ENCODE measurements around the gene PATJ.

PATJ gene

GRCh38 chr1:62012836-62013235, 270.6 kb downstream of the PATJ start:
- H3K27me3 ChIP-seq (ENCODE audit: low read length) = no peaks in the 10 kb centered on the region
- no peak overlapping the region for H3K9ac ChIP-seq (ENCODE audit: low read length)
- no peaks in the 10 kb centered on the region for H3F3A ChIP-seq (ENCODE audit: insufficient read depth)
- no peaks in the 10 kb centered on the region for H3K9me3 ChIP-seq (ENCODE audit: insufficient read depth, low read length)
- H2AFZ ChIP-seq (ENCODE audit: low read depth, low read length, severe bottlenecking) = no peak overlapping the region
- no peak overlapping the region for H3K4me3 ChIP-seq (ENCODE audit: insufficient read depth, low read length, poor library complexity, severe bottlenecking)
- H3K36me3 ChIP-seq (ENCODE audit: low read length) = no peaks in the 10 kb centered on the region
- H4K20me1 ChIP-seq (ENCODE audit: low read depth, low read length) = no peaks in the 10 kb centered on the region
- H3K79me2 ChIP-seq (ENCODE audit: insufficient read depth, low read length) = no peaks in the 10 kb centered on the region
- TF ChIP-seq EZH2phosphoT487 (conservative IDR thresholded peaks at IDR 0.05; ENCODE audit: low read length) (no peak), CTCF (IDR thresholded peaks at IDR 0.05; ENCODE audit: insufficient read depth, low read length, poor library complexity, severe bottlenecking) (no peak)
- no peak overlapping the region for H3K27ac ChIP-seq (ENCODE audit: low read depth, low read length)
- no peak overlapping the region for H3K4me2 ChIP-seq (ENCODE audit: low read depth, low read length, poor library complexity, severe bottlenecking)
- no peaks in the 10 kb centered on the region for H3K9me2 ChIP-seq (replicated peaks; ENCODE audit: insufficient read depth, low read length)

- no peak overlapping the region for H3K4me2 ChIP-seq (ENCODE audit: low read depth, low read length, poor library complexity, severe bottlenecking)
- no peaks in the 10 kb centered on the region for H3K9me2 ChIP-seq (replicated peaks; ENCODE audit: insufficient read depth, low read length)
- no peaks in the 10 kb centered on the region for H3K9me3 ChIP-seq (ENCODE audit: insufficient read depth, low read length)
- H3K36me3 ChIP-seq (ENCODE audit: low read length) = no peaks in the 10 kb centered on the region
- no peak overlapping the region for H2AFZ ChIP-seq (ENCODE audit: low read depth, low read length, severe bottlenecking)
- no peaks in the 10 kb centered on the region for H3F3A ChIP-seq (ENCODE audit: insufficient read depth)
- no peaks in the 10 kb centered on the region for H3K27me3 ChIP-seq (ENCODE audit: low read length)
- no peaks in the 10 kb centered on the region for H3K79me2 ChIP-seq (ENCODE audit: insufficient read depth, low read length)
- no peak overlapping the region for H3K4me3 ChIP-seq (ENCODE audit: insufficient read depth, low read length, poor library complexity, severe bottlenecking)
- no peak overlapping the region for H3K9ac ChIP-seq (ENCODE audit: low read length)
- no peak overlapping the region for H3K27ac ChIP-seq (ENCODE audit: low read depth, low read length)
- TF ChIP-seq CTCF (IDR thresholded peaks at IDR 0.05; ENCODE audit: insufficient read depth, low read length, poor library complexity, severe bottlenecking) = no peak
- no peak for TF ChIP-seq EZH2phosphoT487 (conservative IDR thresholded peaks at IDR 0.05; ENCODE audit: low read length)
- H4K20me1 ChIP-seq (ENCODE audit: low read depth, low read length) = no peaks in the 10 kb centered on the region
Observed at GRCh38 chr1:62013264-62013663, 271.0 kb downstream of the PATJ start.

DNA sequence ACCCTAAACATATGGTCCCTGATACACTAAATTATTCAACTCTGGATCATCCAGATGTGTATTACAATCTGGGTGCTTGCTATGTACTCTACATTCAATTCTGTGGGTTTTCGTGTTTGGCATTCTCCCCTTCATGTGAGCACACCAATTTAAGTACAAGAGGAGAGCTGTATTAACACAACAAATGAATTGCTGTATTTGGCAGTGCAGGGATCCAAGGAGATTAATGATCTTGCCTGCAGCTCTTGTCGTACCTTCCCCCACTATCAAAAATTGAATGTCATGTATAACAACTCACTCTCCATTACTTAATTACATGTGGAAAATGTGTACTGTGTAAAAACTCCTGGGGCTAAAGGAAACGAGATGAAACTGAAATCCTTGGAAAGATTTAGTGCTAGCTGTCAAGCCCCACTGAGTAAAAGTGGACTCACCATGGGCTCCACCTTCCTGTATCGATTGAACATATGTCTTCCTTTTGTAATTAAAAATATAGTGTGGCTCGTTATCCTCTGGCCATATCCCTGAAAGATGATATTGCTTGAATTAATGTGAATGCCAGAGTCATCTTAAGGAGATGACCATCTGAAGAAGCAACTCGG, 280.2 kb downstream of the PATJ start:
- Histone ChIP-seq H3K27ac (ENCODE audit: low read depth, low read length) (no peak overlapping the region), H3K9me3 (ENCODE audit: insufficient read depth, low read length) (no peaks in the 10 kb centered on the region), H2AFZ (ENCODE audit: low read depth, low read length, severe bottlenecking) (no peak overlapping the region), H3K79me2 (ENCODE audit: insufficient read depth, low read length) (no peaks in the 10 kb centered on the region), H3K9me2 (replicated peaks; ENCODE audit: insufficient read depth, low read length) (no peaks in the 10 kb centered on the region), H3K4me3 (ENCODE audit: insufficient read depth, low read length, poor library complexity, severe bottlenecking) (no peak overlapping the region), H3K36me3 (ENCODE audit: low read length) (no peaks in the 10 kb centered on the region), H3K9ac (ENCODE audit: low read length) (no peak overlapping the region), H4K20me1 (ENCODE audit: low read depth, low read length) (no peaks in the 10 kb centered on the region), H3K27me3 (ENCODE audit: low read length) (no peaks in the 10 kb centered on the region), H3K4me2 (ENCODE audit: low read depth, low read length, poor library complexity, severe bottlenecking) (no peak overlapping the region), H3F3A (ENCODE audit: insufficient read depth) (no peaks in the 10 kb centered on the region)
- no peak for TF ChIP-seq CTCF (IDR thresholded peaks at IDR 0.05; ENCODE audit: insufficient read depth, low read length, poor library complexity, severe bottlenecking)
- TF ChIP-seq EZH2phosphoT487 (conservative IDR thresholded peaks at IDR 0.05; ENCODE audit: low read length) = no peak

Data from SU-DHL-6 (cell line).